Left renal pelvis (tissue), 4 donors: ENCODE measurements around the gene ITGB1. TPM values are rescaled to one million over a fixed set of nuclear protein-coding genes. Genes with fewer than 3 reads are reported as not detected.
"Not testable (repeated sequence)": the region's sequence is repeated elsewhere in the genome, so short reads cannot be mapped to it uniquely, and the experiment has no call there.

Source experiments
- DNase-seq, 4 donors: peaks; one replicate each; pipeline ENCODE4 v3.0.0-alpha.2; 2013; ENCODE audit warnings: low read depth in 4 of 4, low spot score in 3 of 4
- polyA plus RNA-seq, 4 donors: library from polyadenylated mRNA; unstranded; fragments of 120-200 nt; gene quantifications; one replicate each; pipeline ENCODE4 v1.2.1, GENCODE V29; 2013; ENCODE audit not compliant: insufficient read length in 4 of 4

Gene ITGB1
- polyA plus RNA-seq, 4 donors = 479 to 767 (median 627) TPM

GRCh38 chr10:32980558-32981468 is 22.8 kb upstream of the ITGB1 start:
- DNase-seq = no peak

GRCh38 chr10:32980242-32980557 is 22.2 kb upstream of the ITGB1 start:
- no peak for DNase-seq

GRCh38 chr10:32979719-32980118 is 21.7 kb upstream of the ITGB1 start:
- not testable (repeated sequence) for DNase-seq

- no peak for DNase-seq
Measured at GRCh38 chr10:32979041-32979440, 21.0 kb upstream of the ITGB1 start.

GRCh38 chr10:32977846-32978809 is 20.1 kb upstream of the ITGB1 start:
- not testable (repeated sequence) for DNase-seq

- no peak for DNase-seq
Measured at GRCh38 chr10:32976338-32976737, 18.3 kb upstream of the ITGB1 start.

- no peak for DNase-seq
Measured at GRCh38 chr10:32972929-32973328, 14.9 kb upstream of the ITGB1 start.

- no peak for DNase-seq
Measured at GRCh38 chr10:32972460-32972859, 14.4 kb upstream of the ITGB1 start.

GRCh38 chr10:32971536-32972091 is 13.6 kb upstream of the ITGB1 start:
- DNase-seq = no peak

- no peak for DNase-seq
Measured at GRCh38 chr10:32970910-32971309, 12.9 kb upstream of the ITGB1 start.

- no peak for DNase-seq
Measured at GRCh38 chr10:32964270-32964669, 6.2 kb upstream of the ITGB1 start.

- DNase-seq = no peak
Measured at GRCh38 chr10:32963096-32963495, 5.1 kb upstream of the ITGB1 start.

GRCh38 chr10:32962521-32962920 is 4.5 kb upstream of the ITGB1 start:
- no peak for DNase-seq

- DNase-seq = no peak
Measured at GRCh38 chr10:32961895-32962369, 3.9 kb upstream of the ITGB1 start.

- DNase-seq = no peak
Measured at GRCh38 chr10:32961343-32961894, 3.4 kb upstream of the ITGB1 start.

GRCh38 chr10:32960022-32960421 is 2.0 kb upstream of the ITGB1 start:
- no peak for DNase-seq

GRCh38 chr10:32959006-32959920 is 1.2 kb upstream of the ITGB1 start:
- DNase-seq = no peak

GRCh38 chr10:32957341-32958084 is 517 bp downstream of the ITGB1 start:
- DNase-seq = no peak
